ENCODE measurements around the gene MRGPRE.

MRGPRE gene

GRCh38 chr11:3213659-3214419 lies 18.4 kb downstream of the MRGPRE start:
- DNase-seq = no peak

GRCh38 chr11:3208272-3208671 lies 23.9 kb downstream of the MRGPRE start:
- DNase-seq = no peak

- no peak for DNase-seq
Observed at GRCh38 chr11:3207526-3208189, 24.6 kb downstream of the MRGPRE start.

- no peak for DNase-seq
Observed at GRCh38 chr11:3206922-3207204, 25.4 kb downstream of the MRGPRE start.

GRCh38 chr11:3206156-3206921 lies 25.9 kb downstream of the MRGPRE start:
- no peak for DNase-seq

- no peak for DNase-seq
Observed at GRCh38 chr11:3205261-3206155, 26.7 kb downstream of the MRGPRE start.

- DNase-seq = no peak
Observed at GRCh38 chr11:3204141-3205015, 27.8 kb downstream of the MRGPRE start.

- no peak for DNase-seq
Observed at GRCh38 chr11:3203221-3204043, 28.8 kb downstream of the MRGPRE start.

- DNase-seq = no peak
Observed at GRCh38 chr11:3202759-3203158, 29.5 kb downstream of the MRGPRE start.

GRCh38 chr11:3202305-3202704 lies 29.9 kb downstream of the MRGPRE start:
- no peak for DNase-seq

GRCh38 chr11:3201677-3202181 lies 30.5 kb downstream of the MRGPRE start:
- no peak for DNase-seq

GRCh38 chr11:3201112-3201581 lies 31.1 kb downstream of the MRGPRE start:
- DNase-seq = no peak

GRCh38 chr11:3200388-3201111 lies 31.7 kb downstream of the MRGPRE start:
- DNase-seq = no peak

GRCh38 chr11:3199537-3200295 lies 32.5 kb downstream of the MRGPRE start:
- DNase-seq = no peak

- DNase-seq = no peak
Observed at GRCh38 chr11:3198815-3199214, 33.4 kb downstream of the MRGPRE start.

GRCh38 chr11:3197878-3198528 lies 34.2 kb downstream of the MRGPRE start:
- DNase-seq = no peak

GRCh38 chr11:3197044-3197695 lies 35.0 kb downstream of the MRGPRE start:
- no peak for DNase-seq
